IPS-18c (cell line): Measurements from ENCODE around the gene APP.

ENCODE experiments used
- H3K4me3 ChIP-seq: 2 replicates; pipeline ENCODE4 v1.7.0; 2013; ENCODE audit warnings: low read depth, mild to moderate bottlenecking, low read length, moderate library complexity; ENCODE audit not compliant: insufficient read depth
- H3K9me3 ChIP-seq: one replicate; pipeline ENCODE4 v1.6.1; 2013; ENCODE audit warnings: mild to moderate bottlenecking, low read length, moderate library complexity; ENCODE audit not compliant: control insufficient read depth, insufficient read depth

APP gene

DNA sequence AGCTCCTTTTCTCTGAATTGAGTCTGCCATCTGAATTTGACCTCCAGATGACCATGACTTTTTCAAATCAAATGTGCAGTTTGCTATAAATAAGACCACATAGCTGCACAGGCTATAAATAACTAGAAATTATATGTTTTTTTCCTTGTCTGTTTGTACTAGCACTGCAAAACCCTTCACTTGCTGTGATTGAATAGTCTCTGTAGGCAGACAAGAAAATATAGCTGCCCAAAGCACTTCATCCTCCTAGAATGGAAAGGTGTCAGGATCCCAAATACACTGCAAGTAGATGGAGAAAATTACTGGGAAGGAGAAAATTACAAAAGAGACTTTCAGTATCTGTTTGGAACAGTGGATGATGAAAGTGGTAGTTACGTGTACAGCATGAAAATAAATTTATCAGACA is 175.8 kb downstream of the APP start:
- H3K9me3 ChIP-seq = no peaks in the 10 kb centered on the region
- no peak overlapping the region for H3K4me3 ChIP-seq

DNA sequence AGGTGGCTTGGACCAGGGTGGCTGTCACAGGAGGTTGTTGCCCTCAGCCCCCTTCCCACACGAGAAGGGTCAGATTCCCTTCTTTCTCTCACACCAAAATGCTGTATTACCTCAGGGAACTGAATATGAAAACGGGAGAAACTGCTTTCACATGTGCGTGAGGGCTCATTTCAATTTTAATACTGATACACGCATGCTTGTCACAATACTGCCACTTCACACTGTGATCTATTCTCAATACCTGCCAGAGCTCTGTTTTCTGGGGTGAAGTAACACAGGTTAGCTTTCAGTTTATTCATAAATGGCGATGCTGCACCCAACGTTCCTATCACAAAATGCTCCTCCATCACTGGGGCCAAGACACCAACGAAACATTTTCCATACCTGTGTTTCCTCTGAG is 181.8 kb downstream of the APP start:
- Histone ChIP-seq H3K9me3 (no peaks in the 10 kb centered on the region), H3K4me3 (no peak overlapping the region)

DNA sequence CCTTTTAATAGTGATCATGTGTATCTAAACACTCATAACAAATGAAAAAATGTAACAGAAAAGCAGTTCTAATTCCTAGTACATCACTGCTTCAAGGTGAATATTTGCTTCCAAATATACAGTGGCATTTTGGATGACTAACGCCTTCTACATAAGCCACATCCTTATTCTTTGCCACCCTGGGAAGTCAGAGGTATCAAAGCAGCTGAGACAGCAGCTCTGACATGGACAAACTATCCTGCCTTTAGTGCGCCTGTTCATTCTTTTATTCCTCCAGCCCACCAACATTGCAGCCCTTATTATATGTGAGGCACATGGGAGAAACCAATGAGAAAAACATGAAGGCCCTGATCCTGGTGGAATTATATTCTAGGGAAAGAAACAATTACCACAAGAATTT is 183.0 kb downstream of the APP start:
- H3K9me3 ChIP-seq = no peaks in the 10 kb centered on the region
- H3K4me3 ChIP-seq = no peak overlapping the region

DNA sequence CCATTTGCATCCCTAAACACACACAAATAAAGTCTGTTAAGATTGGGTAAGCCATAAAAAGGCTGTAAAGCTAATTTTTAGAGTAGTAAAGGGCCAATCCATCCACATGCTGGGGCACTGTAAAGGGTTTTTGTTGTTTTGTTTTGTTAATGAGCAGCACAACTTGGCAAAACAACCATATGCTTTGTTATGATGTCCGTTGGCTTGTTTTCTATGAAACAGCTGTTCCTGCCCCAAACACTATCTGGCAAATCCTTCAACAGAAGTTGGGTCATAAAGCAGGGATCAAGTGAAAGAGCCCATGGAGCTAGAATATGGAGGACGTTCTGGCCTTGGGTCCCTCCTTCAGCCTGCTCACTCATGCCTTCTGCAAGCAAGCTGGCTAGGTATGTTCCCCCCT is 183.6 kb downstream of the APP start:
- Histone ChIP-seq H3K4me3 (no peak overlapping the region; the same call in 1 of the 2 replicates), H3K9me3 (no peaks in the 10 kb centered on the region)

DNA sequence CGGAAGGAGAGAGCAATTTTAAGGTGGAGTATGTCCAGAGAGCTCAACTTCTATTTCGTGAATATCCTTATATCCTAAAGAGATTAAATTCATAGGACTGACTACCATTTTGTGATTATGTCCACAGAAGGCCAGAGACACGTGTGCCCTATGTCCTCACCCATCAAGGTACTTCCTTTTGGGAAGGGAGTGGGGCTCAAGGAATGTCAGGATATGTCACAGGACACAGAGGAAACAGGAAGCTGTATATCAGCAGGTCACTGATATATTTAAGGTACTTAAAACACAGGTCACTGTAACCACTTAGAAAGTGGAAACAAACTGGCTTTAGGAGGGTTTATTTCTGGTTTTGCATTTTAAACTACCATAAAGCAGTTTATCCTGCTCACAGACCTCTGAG is 184.6 kb downstream of the APP start:
- no peak overlapping the region for H3K4me3 ChIP-seq
- H3K9me3 ChIP-seq = no peaks in the 10 kb centered on the region

DNA sequence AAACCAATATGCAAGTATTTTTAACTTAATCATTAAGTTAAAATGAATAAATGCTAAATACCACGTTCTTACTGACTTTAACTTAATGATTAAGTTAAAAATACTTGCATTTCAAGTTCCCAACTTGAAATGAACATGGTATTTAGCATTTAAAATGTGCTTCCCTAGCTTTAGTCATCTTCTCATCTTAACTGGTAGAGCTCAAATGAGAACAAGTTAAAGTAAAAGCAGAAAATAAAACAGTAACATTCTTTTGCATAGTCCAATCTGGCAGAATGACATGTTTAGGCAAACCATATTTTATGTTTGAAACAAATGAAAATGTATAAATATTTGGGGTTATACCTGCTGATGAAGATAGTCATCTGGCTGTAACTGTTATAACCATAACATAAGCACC is 186.0 kb downstream of the APP start:
- no peaks in the 10 kb centered on the region for H3K9me3 ChIP-seq

DNA sequence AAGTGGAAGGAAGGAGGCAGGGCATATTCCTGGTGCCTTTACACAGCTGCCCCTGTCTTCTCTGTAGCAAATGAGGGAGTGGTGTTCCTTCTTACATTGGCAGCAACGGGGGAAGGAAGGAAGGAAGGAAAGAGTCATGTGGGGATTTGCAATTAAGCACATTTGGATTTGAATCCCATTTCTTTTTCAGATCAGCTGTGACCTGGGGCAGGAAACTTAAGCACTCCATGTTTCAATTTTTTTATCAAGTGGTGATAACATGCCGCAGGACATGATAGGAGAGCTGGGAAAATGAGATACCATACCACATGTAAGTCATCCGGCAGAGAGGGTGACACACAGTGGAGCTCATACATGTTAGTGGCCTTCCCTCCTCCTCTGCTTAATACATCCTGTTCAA is 186.8 kb downstream of the APP start:
- Histone ChIP-seq H3K9me3 (no peaks in the 10 kb centered on the region), H3K4me3 (no peak overlapping the region)

More for the DNA sequence above, 186.0 kb downstream of the APP start:
- no peak overlapping the region for H3K4me3 ChIP-seq

DNA sequence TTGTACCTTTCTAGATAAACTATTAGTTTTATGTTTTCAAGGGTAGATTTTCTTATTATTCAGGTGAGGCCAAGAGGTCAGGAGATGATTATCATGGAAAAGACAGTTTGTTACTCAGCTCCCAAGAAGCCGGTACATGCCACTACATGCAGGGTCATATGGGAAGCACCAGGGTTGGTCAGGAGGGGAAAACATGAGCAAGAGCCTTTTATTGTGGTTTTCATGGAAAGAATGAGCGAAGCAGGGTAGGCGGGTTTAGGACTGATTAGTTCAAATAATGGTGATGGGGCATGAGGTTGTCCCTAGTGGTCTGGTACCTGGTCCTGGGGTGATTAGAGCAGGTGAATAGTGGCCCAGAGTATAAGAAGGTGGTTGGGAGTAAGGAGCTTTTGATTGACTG is 189.9 kb downstream of the APP start:
- H3K9me3 ChIP-seq = no peaks in the 10 kb centered on the region
- H3K4me3 ChIP-seq = no peak overlapping the region

DNA sequence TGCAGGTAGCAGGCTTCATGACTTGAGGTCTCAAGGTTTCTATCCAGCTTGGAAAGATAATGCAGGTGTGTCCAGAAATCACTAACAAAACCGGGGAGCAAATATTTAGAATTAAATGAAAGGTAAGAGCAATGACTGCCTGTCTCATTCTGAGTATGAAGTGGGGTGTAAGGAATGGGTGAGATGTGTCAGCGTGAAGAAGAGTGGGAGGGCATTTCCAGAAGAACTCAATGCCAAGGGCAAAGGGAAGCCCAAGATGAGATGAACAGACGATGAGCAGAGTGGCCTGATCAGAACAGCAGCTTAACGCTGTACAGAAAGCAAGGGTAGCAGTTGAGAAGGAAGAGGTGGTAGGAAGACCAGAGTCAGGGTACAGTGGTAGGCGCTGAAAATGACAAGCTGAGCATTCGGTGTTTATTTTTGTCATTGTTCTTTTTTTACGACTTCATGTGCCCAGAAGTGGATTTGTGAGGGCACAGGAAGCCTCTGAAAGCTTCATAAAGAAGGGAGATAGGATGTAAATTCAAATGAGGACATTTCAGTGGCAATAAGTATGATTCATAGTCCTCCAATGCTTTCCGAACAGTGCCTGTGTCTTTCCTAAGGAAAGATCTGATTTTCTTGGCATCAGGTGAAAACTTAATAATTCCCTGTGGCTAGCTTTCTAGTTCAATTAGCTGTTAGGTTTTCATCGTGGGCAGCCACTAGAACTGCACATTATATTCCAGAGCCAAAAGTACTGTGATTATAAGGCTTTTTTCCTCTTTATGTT is 190.5 kb downstream of the APP start:
- Histone ChIP-seq H3K4me3 (no peak overlapping the region), H3K9me3 (no peaks in the 10 kb centered on the region)

DNA sequence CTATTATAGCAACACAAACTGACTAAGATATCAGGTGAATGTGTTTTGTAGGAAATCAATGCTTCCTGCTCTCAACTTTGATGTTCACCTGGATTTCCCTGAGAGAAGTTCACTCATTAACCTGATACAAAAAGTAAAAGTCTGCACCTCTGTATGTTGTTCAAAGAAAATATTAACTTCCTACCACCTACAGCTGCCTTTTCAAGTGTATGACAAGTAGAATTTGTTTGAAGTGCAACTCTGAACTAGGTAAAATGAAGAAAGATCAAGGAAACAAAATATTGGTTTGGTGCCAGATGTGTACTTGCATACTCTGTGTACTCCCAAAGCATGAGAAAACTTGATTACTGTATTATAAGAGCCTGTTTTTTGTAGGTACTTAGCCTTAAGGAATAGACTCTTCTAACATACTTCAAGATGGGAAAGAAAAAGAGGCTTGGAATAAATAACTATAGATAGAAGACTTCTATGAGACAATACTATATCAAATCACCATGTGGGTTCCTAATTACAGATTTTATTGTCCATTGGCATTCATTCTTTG is 193.4 kb downstream of the APP start:
- Histone ChIP-seq H3K4me3 (no peak overlapping the region), H3K9me3 (no peaks in the 10 kb centered on the region)

DNA sequence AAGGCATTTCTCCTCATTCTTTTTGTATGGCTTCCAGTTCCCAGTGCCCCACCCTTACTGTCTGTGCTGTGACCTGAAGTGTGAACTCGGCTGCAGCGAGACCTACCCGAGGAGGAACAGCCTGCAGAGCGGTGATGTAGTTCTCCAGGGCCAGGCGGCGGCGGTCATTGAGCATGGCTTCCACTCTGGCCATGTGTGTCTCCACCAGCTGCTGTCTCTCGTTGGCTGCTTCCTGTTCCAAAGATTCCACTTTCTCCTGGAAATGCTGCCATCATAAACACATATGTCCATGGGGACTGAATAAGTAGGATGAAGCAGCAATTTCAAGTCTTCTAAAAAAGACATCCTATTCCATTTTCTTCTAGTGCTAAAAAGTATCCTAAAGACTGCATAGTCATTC is 195.6 kb downstream of the APP start:
- Histone ChIP-seq H3K9me3 (no peaks in the 10 kb centered on the region), H3K4me3 (no peak overlapping the region)

DNA sequence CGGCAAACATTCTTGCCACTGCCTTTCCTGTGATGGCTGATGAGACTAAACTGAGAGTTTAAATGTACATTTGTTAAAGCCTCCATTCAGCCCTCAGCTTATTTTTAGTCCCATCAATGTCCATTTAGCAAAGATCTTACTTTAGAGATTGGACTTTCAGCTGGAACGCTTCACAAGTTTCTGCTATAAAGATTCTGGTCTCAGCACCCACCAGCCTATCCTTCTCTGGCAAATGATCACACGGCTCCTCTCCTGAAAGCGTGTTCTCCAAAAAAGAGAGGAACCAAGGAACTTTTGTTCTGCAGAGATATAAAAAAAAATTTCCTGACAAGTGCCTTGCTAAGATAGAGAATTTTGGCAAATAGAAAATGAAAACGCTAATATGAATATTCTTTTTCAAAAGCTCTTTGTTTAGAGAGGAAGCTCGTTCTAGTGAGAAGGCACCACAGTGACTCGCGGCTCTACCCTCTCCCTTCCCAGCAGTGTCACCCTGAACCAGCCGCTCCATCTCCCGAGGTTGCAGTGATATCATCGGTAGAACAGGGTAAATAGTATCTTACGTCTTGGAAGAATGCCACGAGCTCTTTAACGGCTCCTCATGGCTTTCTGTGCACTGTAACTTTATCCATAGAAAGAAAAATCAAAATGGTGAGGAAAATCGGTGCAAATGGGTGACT is 200.2 kb downstream of the APP start:
- Histone ChIP-seq H3K9me3 (no peaks in the 10 kb centered on the region), H3K4me3 (no peak overlapping the region)

DNA sequence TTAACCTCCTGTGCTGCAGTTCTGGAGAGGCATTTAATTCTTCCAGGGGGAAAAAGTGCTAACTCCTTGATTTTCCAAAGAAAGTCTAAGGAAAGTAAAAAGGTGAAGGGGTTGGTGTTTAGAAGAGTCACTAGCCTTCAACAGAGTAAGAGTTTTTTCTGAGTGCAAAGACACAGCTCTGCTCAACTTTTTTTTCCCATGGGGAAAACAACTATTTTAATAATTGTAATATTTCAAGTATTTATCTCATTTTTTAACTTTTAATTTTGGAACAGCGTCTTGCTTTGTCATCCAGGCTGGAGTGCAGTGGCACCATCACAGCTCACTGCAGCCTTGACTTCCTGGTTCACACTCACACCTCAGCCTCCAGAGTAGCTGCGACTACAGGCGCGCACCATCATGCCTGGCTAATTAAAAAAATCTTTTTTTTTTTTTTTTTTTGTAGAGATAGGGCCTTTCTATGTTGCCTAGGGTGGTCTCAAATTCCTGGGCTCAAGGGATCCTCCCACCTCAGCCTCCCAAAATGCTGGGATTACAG is 202.6 kb downstream of the APP start:
- no peak overlapping the region for H3K4me3 ChIP-seq
- H3K9me3 ChIP-seq = no peaks in the 10 kb centered on the region

DNA sequence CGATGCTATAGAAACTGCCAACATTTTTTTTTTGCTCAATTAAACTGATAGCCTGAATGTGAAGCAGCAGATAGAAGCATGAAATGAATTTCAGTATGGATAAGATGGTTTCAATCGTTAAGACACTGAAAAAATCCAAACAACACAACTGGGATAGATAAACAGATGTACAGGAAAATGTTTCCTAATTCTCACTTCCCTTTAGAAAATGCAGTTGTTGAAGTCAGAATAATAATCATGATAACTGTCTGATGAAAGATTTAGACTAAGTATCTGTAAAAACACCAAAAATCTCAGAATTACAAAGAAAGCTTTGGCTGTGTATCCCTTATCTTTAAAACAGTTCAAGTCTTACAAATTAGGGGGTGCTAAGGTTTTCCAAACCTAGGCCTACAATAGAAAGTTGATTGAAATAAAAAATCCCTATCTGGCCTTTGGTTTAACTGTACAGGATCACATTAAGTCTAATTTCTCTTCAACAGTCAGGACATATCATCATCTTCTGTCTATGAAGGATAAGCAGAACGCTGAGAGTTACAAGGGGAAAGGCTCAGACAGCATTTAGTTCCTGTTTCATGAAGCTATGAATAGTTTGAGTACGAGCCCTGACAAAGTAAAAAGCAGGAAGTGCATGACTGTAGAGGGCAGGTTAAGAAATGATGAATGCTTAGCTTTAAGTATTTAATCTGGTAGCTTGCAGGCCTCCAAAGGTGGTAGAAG is 203.2 kb downstream of the APP start:
- H3K4me3 ChIP-seq = no peak overlapping the region

DNA sequence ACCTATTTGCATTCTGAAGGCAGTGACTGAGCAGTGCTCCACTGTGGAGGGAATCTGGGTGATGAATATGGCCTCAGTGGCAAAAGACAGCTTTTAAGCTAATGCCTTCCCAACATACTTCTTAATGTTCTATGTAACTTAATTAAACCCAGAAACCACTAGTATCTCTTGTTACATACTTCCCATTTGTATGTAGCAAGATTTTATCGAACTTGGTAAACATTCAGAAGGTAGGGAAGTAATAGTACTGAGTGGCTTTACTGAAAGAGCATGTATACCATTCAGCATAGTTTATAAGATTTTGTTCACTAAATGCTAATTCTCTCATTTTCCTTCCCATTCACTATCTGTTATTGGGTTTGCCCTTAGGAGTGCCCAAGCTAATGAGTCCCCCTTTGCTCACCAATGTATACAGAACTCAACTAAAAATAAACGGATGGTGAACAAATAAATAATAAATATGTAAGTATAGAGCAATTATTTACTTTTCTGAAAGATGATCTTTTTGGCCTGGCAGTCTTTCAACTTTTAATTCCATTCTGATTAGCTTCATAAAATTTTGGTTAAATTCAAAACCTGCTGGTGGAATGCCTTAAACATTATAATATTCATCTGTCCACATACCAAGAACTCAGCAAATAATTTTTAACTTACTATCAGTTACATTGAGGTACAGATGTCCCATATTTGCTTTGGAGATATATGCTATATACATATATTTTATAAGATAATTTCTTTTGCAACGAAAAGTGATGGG is 204.4 kb downstream of the APP start:
- Histone ChIP-seq H3K9me3 (no peaks in the 10 kb centered on the region), H3K4me3 (no peak overlapping the region)

More for the DNA sequence above, 203.2 kb downstream of the APP start:
- H3K9me3 ChIP-seq = no peaks in the 10 kb centered on the region

DNA sequence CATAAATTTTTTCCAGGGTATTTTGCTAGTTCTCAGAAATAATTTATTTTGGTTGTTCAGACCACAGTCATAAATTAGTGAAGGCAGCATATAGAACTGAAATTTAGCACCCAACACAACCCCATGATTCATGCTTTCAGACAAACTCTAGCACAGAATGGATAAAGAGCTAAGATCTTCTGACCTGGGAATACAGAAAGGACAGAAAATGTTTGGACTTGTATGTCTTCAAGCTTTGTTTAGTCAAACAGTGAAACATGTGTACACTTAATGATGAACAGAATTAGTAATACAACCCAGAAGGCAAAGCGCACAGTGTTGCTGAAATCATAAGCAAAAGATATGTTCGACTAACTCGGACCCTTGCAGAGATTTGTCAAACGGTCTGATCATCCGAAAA is 205.6 kb downstream of the APP start:
- no peak overlapping the region for H3K4me3 ChIP-seq
- no peaks in the 10 kb centered on the region for H3K9me3 ChIP-seq

DNA sequence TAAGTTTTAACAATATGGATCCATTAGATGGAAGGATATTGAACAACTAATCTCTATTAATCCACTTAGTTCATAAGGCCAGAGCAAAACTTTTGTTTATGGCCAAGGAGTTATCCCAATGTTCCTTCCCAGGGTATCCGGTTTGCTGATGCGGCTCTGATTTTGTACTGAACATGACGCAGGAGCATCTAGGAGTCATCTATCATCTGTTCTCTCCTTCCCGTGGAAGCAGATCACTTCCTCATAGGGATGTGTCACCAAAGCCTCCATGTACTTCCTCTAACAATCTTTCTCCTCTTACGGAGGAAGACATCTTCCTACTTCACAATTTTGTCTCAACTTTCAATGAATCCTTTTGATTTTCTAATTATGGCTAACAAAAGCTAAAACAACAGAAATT is 206.6 kb downstream of the APP start:
- Histone ChIP-seq H3K4me3 (no peak overlapping the region), H3K9me3 (no peaks in the 10 kb centered on the region)
